ENCODE measurements around the gene CAV3. TPM values are rescaled to one million over a fixed set of nuclear protein-coding genes. Genes with fewer than 3 reads are reported as not detected.

The CAV3 gene
- total and polyA plus RNA-seq, 10 of the 15 experiments (the other 5 are each of a cell fraction or from before 2014, with no cell fraction given) = not detected

GRCh38 chr3:8746780-8747345 is 13.3 kb downstream of the CAV3 start:
- Histone ChIP-seq H3K4me3 (no peak overlapping the region), H3K9me3 (replicated peaks; ENCODE audit: control insufficient read depth, insufficient read depth, low read length) (no peaks in the 10 kb centered on the region), H4K20me1 (ENCODE audit: control insufficient read depth, insufficient read depth) (no peaks in the 10 kb centered on the region), H2AFZ (ENCODE audit: control insufficient read depth, low read depth, low read length) (no peak overlapping the region), H3K27ac (ENCODE audit: control insufficient read depth, insufficient read depth) (no peak overlapping the region), H3K9ac (ENCODE audit: control insufficient read depth, insufficient read depth, low read length) (no peak overlapping the region), H3K36me3 (ENCODE audit: control insufficient read depth in 2 of 2, insufficient read depth in 2 of 2, low read length in 1 of 2) (no peaks in the 10 kb centered on the region; a peak in 1 of 4 replicates), H3K4me2 (ENCODE audit: control insufficient read depth, insufficient read depth) (no peak overlapping the region), H3K27me3 (replicated peaks in 1 of 2; ENCODE audit: control insufficient read depth in 2 of 2, insufficient read depth in 2 of 2, low read length in 1 of 2) (no peaks in the 10 kb centered on the region), H3K79me2 (ENCODE audit: control insufficient read depth, insufficient read depth, low read length) (no peaks in the 10 kb centered on the region), H3K4me1 (ENCODE audit: control insufficient read depth, insufficient read depth, low read length) (no peaks in the 10 kb centered on the region)
- ATAC-seq = no peak
- in situ Hi-C loops (cut with MboI) = no loop called here
- intact Hi-C loops (cut with micrococcal nuclease; ENCODE audit: unreplicated experiment) = no loop called here
- 49% methylated on average over 7 of the region's 7 CpGs for WGBS (ENCODE audit: insufficient coverage, insufficient replicate concordance, low lambda C conversion rate, missing lambda C conversion rate)
- POLR2A ChIA-PET = no interaction called here
- FAIRE-seq = no peak
- RAD21 ChIA-PET (ENCODE audit: unreplicated experiment) = no interaction called here
- DNase-seq (ENCODE audit: low read depth, low spot score) = no peak
- SMC1A ChIA-PET (ENCODE audit: uncharacterized antibody, unreplicated experiment) = no interaction called here
- no TSS peak for BruUV-seq (replicated peaks)
- TF ChIP-seq POU2F2 (IDR thresholded peaks at IDR 0.05; ENCODE audit: borderline replicate concordance, low read depth, low read length) (no peak), SUZ12 (IDR thresholded peaks at IDR 0.05; ENCODE audit: unreplicated experiment) (no peak), SUPT20H (IDR thresholded peaks at IDR 0.05; ENCODE audit: borderline replicate concordance, control insufficient read depth, low read depth, low read length) (no peak), IRF3 (IDR thresholded peaks at IDR 0.05) (no peak), SPI1 (IDR thresholded peaks at IDR 0.05; ENCODE audit: borderline replicate concordance, insufficient read depth, low read depth, low read length) (no peak), CBFB (IDR thresholded peaks at IDR 0.05; ENCODE audit: low read depth) (no peak)
- CTCF ChIA-PET = no interaction called here

- H3K79me2 ChIP-seq (ENCODE audit: control insufficient read depth, insufficient read depth, low read length) = no peaks in the 10 kb centered on the region
- H3K4me1 ChIP-seq (ENCODE audit: control insufficient read depth, insufficient read depth, low read length) = no peaks in the 10 kb centered on the region
- no peak overlapping the region for H3K9ac ChIP-seq (ENCODE audit: control insufficient read depth, insufficient read depth, low read length)
- no TSS peak for BruUV-seq (replicated peaks)
- H3K27ac ChIP-seq (ENCODE audit: control insufficient read depth, insufficient read depth) = no peak overlapping the region
- ATAC-seq (no peak), DNase-seq (ENCODE audit: low read depth, low spot score) (no peak), FAIRE-seq (no peak)
- ChIA-PET CTCF (interaction anchor here (0.8 to 1.2 kb wide), 2 partner anchors 20 to 48 kb away, joined by 3 read pairs; partner anchors contain the start of gene OXTR), RAD21 (ENCODE audit: unreplicated experiment) (no interaction called here), POLR2A (no interaction called here), SMC1A (ENCODE audit: uncharacterized antibody, unreplicated experiment) (no interaction called here)
- WGBS (ENCODE audit: insufficient coverage, insufficient replicate concordance, low lambda C conversion rate, missing lambda C conversion rate) = 56% methylated on average over 3 of the region's 3 CpGs
- intact Hi-C loops (cut with micrococcal nuclease; ENCODE audit: unreplicated experiment) (no loop called here), in situ Hi-C loops (cut with MboI) (no loop called here)
- no peak overlapping the region for H3K4me3 ChIP-seq
- no peak overlapping the region for H3K4me2 ChIP-seq (ENCODE audit: control insufficient read depth, insufficient read depth)
- no peaks in the 10 kb centered on the region for H4K20me1 ChIP-seq (ENCODE audit: control insufficient read depth, insufficient read depth)
- H2AFZ ChIP-seq (ENCODE audit: control insufficient read depth, low read depth, low read length) = no peak overlapping the region
- no peaks in the 10 kb centered on the region for H3K9me3 ChIP-seq (replicated peaks; ENCODE audit: control insufficient read depth, insufficient read depth, low read length)
- no peaks in the 10 kb centered on the region; a peak in 2 of 4 replicates for H3K36me3 ChIP-seq (ENCODE audit: control insufficient read depth in 2 of 2, insufficient read depth in 2 of 2, low read length in 1 of 2)
- H3K27me3 ChIP-seq (replicated peaks in 1 of 2; ENCODE audit: control insufficient read depth in 2 of 2, insufficient read depth in 2 of 2, low read length in 1 of 2) = no peaks in the 10 kb centered on the region
- no peak for TF ChIP-seq CHD4 (IDR thresholded peaks at IDR 0.05)
- no peak for TF ChIP-seq BRCA1 (IDR thresholded peaks at IDR 0.05; ENCODE audit: low read depth, low read length)
- TF ChIP-seq NR2F1 (conservative IDR thresholded peaks at IDR 0.05) = no peak
- no peak for TF ChIP-seq ATF3 (IDR thresholded peaks at IDR 0.05; ENCODE audit: borderline replicate concordance, extremely low read depth, low read depth, low read length)
- TF ChIP-seq REST (IDR thresholded peaks at IDR 0.05; ENCODE audit: low read depth, low read length) = no peak
- no peak for TF ChIP-seq RBBP5 (conservative IDR thresholded peaks at IDR 0.05)
- TF ChIP-seq HCFC1 (IDR thresholded peaks at IDR 0.05; ENCODE audit: low read length) = no peak
These were observed 15.7 kb downstream of the CAV3 start for GRCh38 chr3:8749316-8749715.
